ENCODE data around the gene NAA15.

- TF ChIP-seq POLR2A (IDR thresholded peaks at IDR 0.05; ENCODE audit: low read length) (no peak), GATA1 (IDR thresholded peaks at IDR 0.05; ENCODE audit: low read depth, low read length) (no peak)
Observed at GRCh38 chr4:139410312-139410711, 109.0 kb downstream of the NAA15 start.

Data from erythroblast (primary cell).